Effector memory CD4-positive, alpha-beta T cell (primary cell): Measurements from ENCODE around the gene CEACAM8.
"Not testable (repeated sequence)": the region's sequence is repeated elsewhere in the genome, so short reads cannot be mapped to it uniquely, and the experiment has no call there.

Experiments
- DNase-seq, 3 donors: peaks; one replicate each; pipeline ENCODE4 v3.0.0-alpha.2; 2020
- H3K27ac ChIP-seq: 2 replicates; pipeline ENCODE4 v1.7.0; 2013; ENCODE audit warnings: mild to moderate bottlenecking, low read length, moderate library complexity; ENCODE audit not compliant: insufficient read depth, poor library complexity, severe bottlenecking
- H3K27me3 ChIP-seq: replicated peaks from 2 replicates; pipeline ENCODE4 v1.7.0; 2013; ENCODE audit warnings: mild to moderate bottlenecking, low read length; ENCODE audit not compliant: insufficient read depth, control insufficient read depth, poor library complexity, severe bottlenecking
- H3K36me3 ChIP-seq: 2 replicates; pipeline ENCODE4 v1.7.0; 2013; ENCODE audit warnings: mild to moderate bottlenecking, low read length, moderate library complexity; ENCODE audit not compliant: control insufficient read depth, insufficient read depth
- H3K4me1 ChIP-seq: 2 replicates; pipeline ENCODE4 v1.7.0; 2013; ENCODE audit warnings: low read length, mild to moderate bottlenecking; ENCODE audit not compliant: control insufficient read depth, insufficient read depth, poor library complexity, severe bottlenecking
- H3K4me3 ChIP-seq: 2 replicates; pipeline ENCODE4 v1.7.0; 2013; ENCODE audit warnings: low read length, low read depth, mild to moderate bottlenecking; ENCODE audit not compliant: insufficient read depth, poor library complexity, severe bottlenecking
- H3K9me3 ChIP-seq: 2 replicates; pipeline ENCODE4 v1.7.0; 2013; ENCODE audit warnings: mild to moderate bottlenecking, low read length, moderate library complexity; ENCODE audit not compliant: control insufficient read depth

CEACAM8 gene

DNA sequence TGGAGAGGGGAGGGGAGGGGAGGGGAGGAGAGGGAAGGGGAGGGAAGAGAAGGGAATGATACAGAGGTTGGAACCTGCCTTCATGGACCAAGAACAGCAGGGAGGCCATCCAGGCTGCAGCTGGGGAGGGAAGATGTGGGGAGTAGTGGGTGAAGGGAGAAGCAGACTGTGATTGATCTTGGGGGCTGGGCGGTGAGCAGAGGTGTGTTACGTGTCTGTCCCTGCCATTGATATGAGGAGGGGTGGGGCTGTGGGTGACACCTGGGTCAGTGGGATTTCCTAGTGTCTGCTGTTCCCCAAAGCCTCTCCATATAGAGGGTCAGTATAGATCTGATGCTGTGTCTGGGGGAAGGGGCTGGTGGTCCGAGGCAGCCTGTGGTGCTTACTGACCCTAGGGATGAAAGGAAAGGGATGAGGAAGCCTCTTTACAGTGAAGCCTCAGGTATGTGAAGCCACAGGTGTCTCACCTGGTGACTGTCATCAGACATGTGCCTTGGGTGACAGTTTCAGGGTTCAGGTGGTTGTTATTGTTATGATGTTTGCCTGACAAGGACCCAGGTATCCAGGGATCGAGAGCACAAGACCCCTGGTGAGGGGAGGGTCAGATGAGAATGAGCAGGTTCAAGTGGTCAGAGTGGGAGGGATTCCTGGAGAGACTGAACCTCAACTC is 47.8 kb downstream of the CEACAM8 start:
- no peaks in the 10 kb centered on the region for H3K9me3 ChIP-seq
- no peak overlapping the region for H3K27ac ChIP-seq
- H3K27me3 ChIP-seq, result no peaks in the 10 kb centered on the region
- H3K36me3 ChIP-seq, result no peaks in the 10 kb centered on the region
- H3K4me3 ChIP-seq, result no peak overlapping the region
- no peak for DNase-seq
- no peaks in the 10 kb centered on the region for H3K4me1 ChIP-seq

- DNase-seq, result no peak
- Histone ChIP-seq H3K4me3 (no peak overlapping the region), H3K9me3 (no peaks in the 10 kb centered on the region), H3K27me3 (no peaks in the 10 kb centered on the region), H3K36me3 (no peaks in the 10 kb centered on the region), H3K27ac (no peak overlapping the region), H3K4me1 (no peaks in the 10 kb centered on the region)
These were observed 50.6 kb downstream of the CEACAM8 start for GRCh38 chr19:42544146-42544545.

DNA sequence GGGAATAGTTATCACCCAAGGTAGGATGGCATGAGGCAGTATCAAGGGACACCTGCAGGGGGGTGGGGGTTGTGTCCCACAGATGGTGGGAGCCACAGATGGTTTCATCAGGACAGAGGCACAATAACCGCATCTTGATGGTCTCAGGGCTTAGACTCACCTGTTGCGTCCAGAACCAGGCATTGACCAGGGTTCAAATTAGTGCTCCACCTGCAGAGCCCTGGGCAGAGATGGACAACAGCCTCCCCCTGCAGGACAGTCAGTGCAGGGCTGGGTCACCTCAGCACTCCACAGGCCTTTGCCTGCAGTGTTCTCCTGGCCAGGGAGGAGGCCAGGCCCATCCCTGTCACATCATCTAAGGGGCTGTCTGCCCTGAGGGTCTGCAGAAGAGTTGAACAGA is 51.9 kb downstream of the CEACAM8 start:
- Histone ChIP-seq H3K27me3 (no peaks in the 10 kb centered on the region), H3K4me1 (no peaks in the 10 kb centered on the region), H3K4me3 (no peak overlapping the region), H3K9me3 (no peaks in the 10 kb centered on the region), H3K36me3 (no peaks in the 10 kb centered on the region), H3K27ac (no peak overlapping the region)
- no peak for DNase-seq

GRCh38 chr19:42540071-42540553 is 54.6 kb downstream of the CEACAM8 start:
- Histone ChIP-seq H3K4me3 (no peak overlapping the region), H3K9me3 (no peaks in the 10 kb centered on the region), H3K36me3 (no peaks in the 10 kb centered on the region), H3K27ac (no peak overlapping the region), H3K4me1 (no peaks in the 10 kb centered on the region), H3K27me3 (no peaks in the 10 kb centered on the region)
- DNase-seq, result no peak

- Histone ChIP-seq H3K27me3 (no peaks in the 10 kb centered on the region), H3K4me1 (no peaks in the 10 kb centered on the region), H3K9me3 (no peaks in the 10 kb centered on the region), H3K27ac (no peak overlapping the region), H3K36me3 (no peaks in the 10 kb centered on the region), H3K4me3 (no peak overlapping the region)
- DNase-seq, result no peak
These were observed 55.6 kb downstream of the CEACAM8 start for GRCh38 chr19:42538841-42539709.

GRCh38 chr19:42535276-42535675 is 59.4 kb downstream of the CEACAM8 start:
- not testable (repeated sequence) for H3K27ac ChIP-seq, H3K4me3 ChIP-seq, H3K9me3 ChIP-seq, H3K27me3 ChIP-seq, DNase-seq, H3K36me3 ChIP-seq, H3K4me1 ChIP-seq

GRCh38 chr19:42534391-42534790 is 60.3 kb downstream of the CEACAM8 start:
- H3K27ac ChIP-seq, result no peak overlapping the region
- H3K27me3 ChIP-seq, result no peaks in the 10 kb centered on the region
- no peaks in the 10 kb centered on the region for H3K36me3 ChIP-seq
- no peak for DNase-seq
- H3K9me3 ChIP-seq, result no peaks in the 10 kb centered on the region
- H3K4me3 ChIP-seq, result no peak overlapping the region
- no peaks in the 10 kb centered on the region for H3K4me1 ChIP-seq

- no peak for DNase-seq
- H3K4me1 ChIP-seq, result peaks cover 14% of the 10 kb centered on the region
- no peaks in the 10 kb centered on the region for H3K36me3 ChIP-seq
- H3K4me3 ChIP-seq, result no peak overlapping the region
- no peaks in the 10 kb centered on the region for H3K27me3 ChIP-seq
- H3K9me3 ChIP-seq, result no peaks in the 10 kb centered on the region
- no peak overlapping the region for H3K27ac ChIP-seq
These were observed 61.8 kb downstream of the CEACAM8 start for GRCh38 chr19:42532891-42533290.

DNA sequence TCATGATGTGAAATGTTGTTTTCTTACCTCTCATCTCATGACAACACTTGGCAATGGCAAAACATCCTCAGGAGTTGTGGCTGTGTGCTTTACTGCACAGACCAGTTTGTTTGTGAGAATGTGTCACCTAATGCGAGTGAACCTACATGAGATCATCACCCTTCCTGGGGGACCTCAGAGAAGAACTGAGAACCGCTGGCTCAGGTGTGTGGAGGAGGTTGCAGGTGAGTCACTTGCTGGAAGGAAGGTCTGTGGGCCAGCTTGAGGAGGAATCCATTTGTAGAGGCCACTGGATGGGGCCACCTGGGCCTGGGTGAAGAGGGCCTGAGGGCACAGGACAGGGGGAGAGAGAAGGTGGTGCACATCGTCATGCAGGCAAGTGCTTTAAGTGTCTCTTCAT is 63.4 kb downstream of the CEACAM8 start:
- peaks cover 17% of the 10 kb centered on the region for H3K4me1 ChIP-seq
- H3K4me3 ChIP-seq, result no peak overlapping the region
- no peaks in the 10 kb centered on the region for H3K27me3 ChIP-seq
- H3K36me3 ChIP-seq, result no peaks in the 10 kb centered on the region
- no peak for DNase-seq
- no peak overlapping the region for H3K27ac ChIP-seq
- no peaks in the 10 kb centered on the region for H3K9me3 ChIP-seq
